A673 (cell line): ENCODE data around the gene FAM83G. TPM values are rescaled to one million over a fixed set of nuclear protein-coding genes. Genes with fewer than 3 reads are reported as not detected.

Experiments used
- BruUV-seq: library from RNA; stranded (reverse); fragments of 400-500 nt; replicated peaks from 2 replicates; lab custom pipeline; 2021; lab: Mats Ljungman, UMichigan
- CTCF ChIA-PET: fragments of 300-600 bp; sonication (Branson Sonifier 250); formaldehyde crosslinking; loops from one replicate; lab custom pipeline; 2022; ENCODE audit warnings: antibody characterized with exemption; lab: Charles Lee
- POLR2A ChIA-PET: fragments of 300-600 bp; sonication (Branson Sonifier 250); formaldehyde crosslinking; loops from one replicate; lab custom pipeline; 2022; ENCODE audit warnings: antibody characterized with exemption; ENCODE audit not compliant: low non-redundant PET; lab: Charles Lee
- DNase-seq: peaks from one replicate; pipeline ENCODE4 v3.0.0-alpha.2; 2015; ENCODE audit warnings: low spot score
- H3K27ac ChIP-seq: fragments of 200-600 bp; sonication (generic); 2 replicates; pipeline ENCODE4 v1.5.1; 2016; ENCODE audit warnings: mixed run types, low read depth, mild to moderate bottlenecking, mixed read lengths, antibody characterized with exemption, low read length; ENCODE audit not compliant: poor library complexity, severe bottlenecking
- H3K27me3 ChIP-seq: fragments of 200-600 bp; sonication (generic); replicated peaks from 2 replicates; pipeline ENCODE4 v1.6.1; 2017; ENCODE audit warnings: mixed run types, low read depth, mild to moderate bottlenecking, mixed read lengths, antibody characterized with exemption, low read length; ENCODE audit not compliant: insufficient read depth, poor library complexity
- H3K36me3 ChIP-seq: fragments of 200-600 bp; sonication (generic); 2 replicates; pipeline ENCODE4 v1.6.1; 2016; ENCODE audit warnings: mixed run types, mild to moderate bottlenecking, mixed read lengths, antibody characterized with exemption, low read length; ENCODE audit not compliant: insufficient read depth, poor library complexity, severe bottlenecking
- H3K4me1 ChIP-seq: fragments of 200-600 bp; sonication (generic); 2 replicates; pipeline ENCODE4 v1.6.1; 2017; ENCODE audit warnings: mixed run types, mild to moderate bottlenecking, mixed read lengths, antibody characterized with exemption, low read length; ENCODE audit not compliant: insufficient read depth, poor library complexity, severe bottlenecking
- H3K4me3 ChIP-seq: fragments of 200-600 bp; sonication (generic); 2 replicates; pipeline ENCODE4 v1.5.1; 2016; ENCODE audit warnings: low read depth, mixed run types, mild to moderate bottlenecking, mixed read lengths, low read length; ENCODE audit not compliant: poor library complexity, severe bottlenecking
- H3K9me3 ChIP-seq: fragments of 200-600 bp; sonication (generic); 2 replicates; pipeline ENCODE4 v1.6.1; 2016; ENCODE audit warnings: mixed run types, low read depth, mild to moderate bottlenecking, mixed read lengths, antibody characterized with exemption, low read length; ENCODE audit not compliant: poor library complexity, severe bottlenecking
- CTCF ChIP-seq: fragments of 300-800, 200-600 bp; sonication (generic); conservative IDR thresholded peaks from 2 replicates; pipeline ENCODE4 v1.5.1; 2017; ENCODE audit warnings: low read depth, mild to moderate bottlenecking, antibody characterized with exemption, low read length, moderate library complexity, mixed read lengths
- EZH2 ChIP-seq: fragments of 200-600 bp; sonication (generic); IDR thresholded peaks from 2 replicates; pipeline ENCODE4 v1.6.1; 2017; ENCODE audit warnings: borderline replicate concordance, low read depth, mild to moderate bottlenecking, mixed read lengths, antibody characterized with exemption, low read length; ENCODE audit not compliant: poor library complexity, severe bottlenecking
- intact Hi-C: fragments of 100-400 bp; cut with micrococcal nuclease; formaldehyde crosslinking; loops from one replicate; pipeline ENCODE4 v1.10.0; 2022; ENCODE audit not compliant: unreplicated experiment
- total RNA-seq: library from RNA; stranded (reverse); gene quantifications from 2 replicates; pipeline ENCODE4 v1.2.3, GENCODE V29; 2021

Gene FAM83G
- total RNA-seq, 1 experiment from 2014 or later, result 12.4 TPM

DNA sequence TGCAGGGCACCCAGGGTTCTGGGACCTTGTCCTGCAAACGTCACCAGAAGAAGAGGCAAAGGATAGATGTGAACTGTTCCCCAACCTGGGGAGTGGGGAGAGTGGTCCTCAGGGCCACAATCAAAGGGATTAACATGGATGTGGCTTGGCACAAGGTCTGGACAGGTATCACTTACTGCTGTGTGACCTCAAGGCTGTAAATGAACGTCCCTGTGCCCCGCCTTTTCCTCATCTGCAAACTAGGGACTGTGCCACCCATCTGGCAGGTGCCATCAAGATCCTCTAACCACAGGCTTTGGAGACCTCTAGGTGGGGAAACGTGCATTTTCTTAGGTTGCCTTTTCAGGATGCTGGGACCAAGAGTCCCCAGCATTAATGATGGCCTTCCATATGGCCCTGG is 27.5 kb downstream of the FAM83G start:
- POLR2A ChIA-PET, result no interaction called here
- H3K27me3 ChIP-seq, result no peaks in the 10 kb centered on the region
- H3K9me3 ChIP-seq, result no peaks in the 10 kb centered on the region
- H3K27ac ChIP-seq, result no peak overlapping the region
- BruUV-seq, result no TSS peak
- no peak overlapping the region for H3K4me3 ChIP-seq
- no peak for TF ChIP-seq EZH2
- no peak for TF ChIP-seq CTCF
- no peaks in the 10 kb centered on the region for H3K4me1 ChIP-seq
- H3K36me3 ChIP-seq, result no peaks in the 10 kb centered on the region
- intact Hi-C loops, result no loop called here
- CTCF ChIA-PET, result no interaction called here
- no peak for DNase-seq

GRCh38 chr17:18976201-18976600 is 28.4 kb downstream of the FAM83G start:
- DNase-seq, result no peak
- ChIA-PET POLR2A (no interaction called here), CTCF (interaction anchor here (2.1 kb wide), 1 partner anchor 15 kb away, joined by 6 read pairs; no protein-coding TSS in a partner anchor)
- intact Hi-C loops, result no loop called here
- no peaks in the 10 kb centered on the region for H3K9me3 ChIP-seq
- H3K36me3 ChIP-seq, result no peaks in the 10 kb centered on the region
- no peaks in the 10 kb centered on the region for H3K27me3 ChIP-seq
- BruUV-seq, result no TSS peak
- TF ChIP-seq CTCF (no peak), EZH2 (no peak)
- no peak overlapping the region for H3K4me3 ChIP-seq
- no peak overlapping the region for H3K27ac ChIP-seq
- H3K4me1 ChIP-seq, result no peaks in the 10 kb centered on the region

DNA sequence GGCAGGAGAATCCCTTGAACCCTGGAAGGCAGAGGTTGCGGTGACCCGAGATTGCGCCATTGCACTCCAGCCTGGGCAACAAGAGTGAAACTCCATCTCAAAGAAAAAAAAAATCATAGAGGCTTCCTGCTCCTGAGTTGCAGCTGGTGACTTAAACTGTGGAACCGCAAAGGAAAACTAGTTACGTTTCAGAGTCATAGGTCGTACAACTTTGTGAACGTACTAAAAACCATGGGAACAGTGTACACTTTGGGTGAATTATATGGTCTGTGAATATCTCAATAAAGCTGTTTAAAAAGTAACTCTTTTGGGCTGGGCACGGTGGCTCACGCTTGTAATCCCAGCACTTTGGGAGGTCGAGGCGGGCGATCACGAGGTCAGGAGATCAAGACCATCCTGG is 29.0 kb downstream of the FAM83G start:
- Histone ChIP-seq H3K27me3 (no peaks in the 10 kb centered on the region), H3K36me3 (no peaks in the 10 kb centered on the region), H3K9me3 (no peaks in the 10 kb centered on the region), H3K27ac (no peak overlapping the region), H3K4me3 (no peak overlapping the region), H3K4me1 (no peaks in the 10 kb centered on the region)
- no peak for DNase-seq
- POLR2A ChIA-PET, result no interaction called here
- intact Hi-C loops, result no loop called here
- CTCF ChIA-PET, result interaction anchor here (2.1 kb wide), 1 partner anchor 15 kb away, joined by 6 read pairs; no protein-coding TSS in a partner anchor
- TF ChIP-seq EZH2, result no peak
- TF ChIP-seq CTCF, result no peak
- BruUV-seq, result no TSS peak
